OCI-LY1 (cell line): ENCODE data around the gene ACOT9.
"Not testable (repeated sequence)": the region's sequence is repeated elsewhere in the genome, so short reads cannot be mapped to it uniquely, and the experiment has no call there.

Experiments
- H2AFZ ChIP-seq: fragments of 200-600 bp; sonication (generic), shearing (Covaris generic); 2 replicates; pipeline ENCODE4 v1.6.0; 2014; ENCODE audit warnings: antibody characterized with exemption, mild to moderate bottlenecking, low read length
- H3F3A ChIP-seq: fragments of 200-600 bp; sonication (generic), shearing (Covaris generic); 2 replicates; pipeline ENCODE4 v1.6.0; 2014; ENCODE audit warnings: mild to moderate bottlenecking, antibody characterized with exemption, low read length, moderate library complexity; ENCODE audit not compliant: insufficient read depth
- H3K27ac ChIP-seq: fragments of 200-600 bp; sonication (generic); 2 replicates; pipeline ENCODE4 v1.5.1; 2014; ENCODE audit warnings: low read length, mixed run types, mild to moderate bottlenecking, low read depth; ENCODE audit not compliant: poor library complexity, severe bottlenecking
- H3K27me3 ChIP-seq: fragments of 200-600 bp; sonication (generic); 2 replicates; pipeline ENCODE4 v1.6.0; 2014; ENCODE audit warnings: antibody characterized with exemption, mild to moderate bottlenecking, low read length, moderate library complexity; ENCODE audit not compliant: insufficient read depth
- H3K36me3 ChIP-seq: fragments of 200-600 bp; sonication (generic); 2 replicates; pipeline ENCODE4 v1.6.1; 2014; ENCODE audit warnings: mild to moderate bottlenecking, antibody characterized with exemption, low read length, moderate library complexity, mixed read lengths; ENCODE audit not compliant: insufficient read depth
- H3K4me1 ChIP-seq: fragments of 200-600 bp; sonication (generic); 2 replicates; pipeline ENCODE4 v1.5.1; 2014; ENCODE audit warnings: mild to moderate bottlenecking, low read length, moderate library complexity; ENCODE audit not compliant: insufficient read depth, severe bottlenecking
- H3K4me2 ChIP-seq: fragments of 200-600 bp; sonication (generic), shearing (Covaris generic); 2 replicates; pipeline ENCODE4 v1.6.1; 2014; ENCODE audit warnings: low read length
- H3K4me3 ChIP-seq: fragments of 200-600 bp; sonication (generic); 2 replicates; pipeline ENCODE4 v1.5.1; 2014; ENCODE audit warnings: low read length, low read depth, mild to moderate bottlenecking, mixed read lengths; ENCODE audit not compliant: poor library complexity, severe bottlenecking
- H3K79me2 ChIP-seq: fragments of 200-600 bp; shearing (Covaris generic); 2 replicates; pipeline ENCODE4 v1.6.1; 2016; ENCODE audit warnings: mixed run types, low read length, mixed read lengths; ENCODE audit not compliant: insufficient read depth
- H3K9ac ChIP-seq: fragments of 200-600 bp; sonication (generic), shearing (Covaris generic); 2 replicates; pipeline ENCODE4 v1.6.1; 2014; ENCODE audit warnings: mild to moderate bottlenecking, low read length, mixed read lengths
- H3K9me2 ChIP-seq: fragments of 200-600 bp; sonication (generic), shearing (Covaris generic); 2 replicates; pipeline ENCODE4 v1.6.1; 2014; ENCODE audit warnings: low read depth, mild to moderate bottlenecking, low read length, mixed read lengths
- H3K9me3 ChIP-seq: fragments of 200-600 bp; shearing (Covaris generic); 2 replicates; pipeline ENCODE4 v1.6.1; 2014; ENCODE audit warnings: low read length, mixed read lengths
- H4K20me1 ChIP-seq: fragments of 200-600 bp; sonication (generic), shearing (Covaris generic); 2 replicates; pipeline ENCODE4 v1.6.0; 2016; ENCODE audit warnings: mild to moderate bottlenecking, low read length; ENCODE audit not compliant: insufficient read depth
- EZH2 ChIP-seq: fragments of 200-600 bp; sonication (generic), shearing (Covaris generic); IDR thresholded peaks from 2 replicates; pipeline ENCODE4 v1.8.0; 2017; ENCODE audit warnings: borderline replicate concordance, mixed run types, mild to moderate bottlenecking, antibody characterized with exemption, low read length, moderate library complexity, mixed read lengths
- TF ChIP-seq, protein P1 (sequence below): fragments of 200-600 bp; sonication (generic), shearing (Covaris generic); IDR thresholded peaks from 2 replicates; pipeline ENCODE4 v1.5.1; 2017; ENCODE audit warnings: mild to moderate bottlenecking, antibody characterized with exemption, low read length, moderate library complexity, mixed read lengths

The ACOT9 gene

DNA sequence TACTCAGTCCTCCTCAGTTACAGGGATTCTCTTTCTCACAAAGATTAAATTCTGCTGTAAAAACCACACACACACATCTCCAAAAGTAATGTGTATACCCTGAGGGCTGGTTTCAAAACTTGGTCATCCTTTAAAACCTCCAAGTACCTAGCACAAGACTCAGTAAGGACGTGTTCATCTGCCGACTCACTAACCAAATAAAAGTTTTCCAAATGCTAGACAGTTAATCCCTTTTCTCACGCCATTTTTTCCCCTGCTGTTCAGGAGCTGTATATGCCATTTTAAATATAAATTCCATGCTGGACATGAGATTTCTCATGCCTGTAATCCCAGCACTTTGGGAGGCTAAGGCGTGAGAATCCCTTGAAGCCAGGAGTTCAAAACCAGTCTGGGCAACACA, 35.9 kb upstream of the ACOT9 start:
- H3K27ac ChIP-seq: peak overlapping the region; percentile 28
- H3K9me2 ChIP-seq: no peaks in the 10 kb centered on the region
- no peaks in the 10 kb centered on the region for H3K27me3 ChIP-seq
- peaks cover 5% of the 10 kb centered on the region; the same call in 1 of the 2 replicates for H3K36me3 ChIP-seq
- no peak overlapping the region for H3K9ac ChIP-seq
- H3K79me2 ChIP-seq: no peaks in the 10 kb centered on the region
- TF ChIP-seq, protein P1, sequence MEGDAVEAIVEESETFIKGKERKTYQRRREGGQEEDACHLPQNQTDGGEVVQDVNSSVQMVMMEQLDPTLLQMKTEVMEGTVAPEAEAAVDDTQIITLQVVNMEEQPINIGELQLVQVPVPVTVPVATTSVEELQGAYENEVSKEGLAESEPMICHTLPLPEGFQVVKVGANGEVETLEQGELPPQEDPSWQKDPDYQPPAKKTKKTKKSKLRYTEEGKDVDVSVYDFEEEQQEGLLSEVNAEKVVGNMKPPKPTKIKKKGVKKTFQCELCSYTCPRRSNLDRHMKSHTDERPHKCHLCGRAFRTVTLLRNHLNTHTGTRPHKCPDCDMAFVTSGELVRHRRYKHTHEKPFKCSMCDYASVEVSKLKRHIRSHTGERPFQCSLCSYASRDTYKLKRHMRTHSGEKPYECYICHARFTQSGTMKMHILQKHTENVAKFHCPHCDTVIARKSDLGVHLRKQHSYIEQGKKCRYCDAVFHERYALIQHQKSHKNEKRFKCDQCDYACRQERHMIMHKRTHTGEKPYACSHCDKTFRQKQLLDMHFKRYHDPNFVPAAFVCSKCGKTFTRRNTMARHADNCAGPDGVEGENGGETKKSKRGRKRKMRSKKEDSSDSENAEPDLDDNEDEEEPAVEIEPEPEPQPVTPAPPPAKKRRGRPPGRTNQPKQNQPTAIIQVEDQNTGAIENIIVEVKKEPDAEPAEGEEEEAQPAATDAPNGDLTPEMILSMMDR: no peak
- TF ChIP-seq EZH2: no peak
- H3K4me1 ChIP-seq: peaks cover 25% of the 10 kb centered on the region
- no peaks in the 10 kb centered on the region for H3F3A ChIP-seq
- no peak overlapping the region for H3K4me2 ChIP-seq
- H3K9me3 ChIP-seq: no peaks in the 10 kb centered on the region
- H4K20me1 ChIP-seq: no peaks in the 10 kb centered on the region
- no peak overlapping the region for H2AFZ ChIP-seq
- H3K4me3 ChIP-seq: no peak overlapping the region

DNA sequence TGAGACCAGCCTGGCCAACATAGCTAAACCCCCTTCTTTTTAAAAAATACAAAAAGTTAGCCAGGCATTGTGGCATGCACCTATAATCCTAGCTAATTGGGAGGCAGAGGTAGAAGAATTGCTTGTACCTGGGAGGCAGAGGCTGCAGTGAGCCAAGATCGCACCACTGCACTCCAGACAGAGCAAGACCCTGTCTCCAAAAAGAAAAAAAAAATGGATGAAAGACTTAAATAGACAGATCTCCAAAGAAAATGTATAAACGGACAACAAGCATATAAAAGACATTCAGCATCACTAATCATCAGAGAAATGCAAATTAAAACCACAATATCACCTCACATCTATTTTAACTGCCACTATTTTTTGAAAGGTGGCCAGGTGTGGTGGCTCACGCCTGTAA, 33.3 kb upstream of the ACOT9 start:
- no peak overlapping the region for H3K27ac ChIP-seq
- no peaks in the 10 kb centered on the region for H3K9me2 ChIP-seq
- no peaks in the 10 kb centered on the region for H3K27me3 ChIP-seq
- H3K79me2 ChIP-seq: no peaks in the 10 kb centered on the region
- no peaks in the 10 kb centered on the region for H3K36me3 ChIP-seq
- H3K4me3 ChIP-seq: no peak overlapping the region
- no peaks in the 10 kb centered on the region for H3K9me3 ChIP-seq
- no peak overlapping the region for H3K4me2 ChIP-seq
- H3K9ac ChIP-seq: no peak overlapping the region
- H3K4me1 ChIP-seq: peaks cover 27% of the 10 kb centered on the region
- H3F3A ChIP-seq: no peaks in the 10 kb centered on the region
- TF ChIP-seq EZH2: no peak
- TF ChIP-seq, protein P1: no peak
- no peak overlapping the region for H2AFZ ChIP-seq
- no peaks in the 10 kb centered on the region for H4K20me1 ChIP-seq

DNA sequence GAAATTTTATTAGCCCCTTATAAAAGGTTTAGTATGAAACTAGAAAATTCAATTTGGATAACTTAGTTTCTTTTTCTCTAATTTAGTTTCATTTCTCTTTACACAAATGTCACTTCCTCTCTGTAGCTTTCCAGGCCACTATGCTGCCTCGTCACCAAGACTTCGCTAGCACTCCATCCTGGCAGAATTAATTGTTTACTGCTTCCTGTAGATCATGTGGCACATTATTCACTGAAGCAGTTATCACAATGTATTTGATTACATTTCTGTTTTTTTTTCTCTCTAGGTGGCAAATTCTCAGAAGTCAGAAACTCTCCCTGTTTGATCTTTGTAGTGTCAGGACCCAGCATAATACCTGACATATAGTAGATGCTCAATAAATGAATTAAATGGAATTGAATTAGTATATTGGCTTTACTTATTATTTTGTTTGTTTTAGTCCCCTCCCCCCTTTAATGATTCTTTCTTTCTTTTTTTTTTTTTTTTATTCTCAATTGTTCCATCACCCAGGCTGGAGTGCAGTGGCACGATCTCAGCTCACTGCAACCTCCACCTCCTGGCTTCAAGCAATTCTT, 30.6 kb upstream of the ACOT9 start:
- Histone ChIP-seq H3K79me2 (no peaks in the 10 kb centered on the region), H3K9me2 (no peaks in the 10 kb centered on the region), H3K9ac (peak overlapping the region; percentile 27; the same call in 1 of the 2 replicates), H3K27ac (peak overlapping the region; percentile 76), H3K27me3 (no peaks in the 10 kb centered on the region), H3K36me3 (no peaks in the 10 kb centered on the region), H3K4me2 (peak overlapping the region; percentile 41), H2AFZ (peak overlapping the region; percentile 96), H3F3A (no peaks in the 10 kb centered on the region), H3K4me1 (peaks cover 23% of the 10 kb centered on the region), H3K9me3 (no peaks in the 10 kb centered on the region), H4K20me1 (no peaks in the 10 kb centered on the region), H3K4me3 (peak overlapping the region; percentile 29)
- TF ChIP-seq, protein P1: no peak
- TF ChIP-seq EZH2: no peak

DNA sequence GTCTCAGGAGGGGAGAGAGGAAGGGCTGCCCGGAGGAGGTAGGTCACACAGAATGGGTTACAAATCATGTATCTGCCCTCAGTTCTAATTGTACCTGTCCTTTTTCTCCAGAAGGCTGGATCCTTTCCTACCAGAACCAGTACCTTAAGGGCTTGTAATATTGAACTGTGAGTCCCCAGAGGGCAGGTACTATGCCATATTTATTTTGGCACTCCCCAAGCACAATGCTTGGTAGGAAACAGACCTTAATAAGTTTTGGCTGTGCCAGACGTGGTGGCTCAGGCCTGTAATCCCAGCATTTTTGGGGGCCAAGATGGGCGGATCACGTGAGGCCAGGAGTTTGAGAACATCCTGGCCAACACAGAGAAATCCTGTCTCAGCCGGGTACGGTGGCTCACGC, 28.0 kb upstream of the ACOT9 start:
- H3K27me3 ChIP-seq, H3K9me3 ChIP-seq, H3K27ac ChIP-seq, H2AFZ ChIP-seq, H3K4me2 ChIP-seq, H3K79me2 ChIP-seq, H3K36me3 ChIP-seq, H4K20me1 ChIP-seq, H3F3A ChIP-seq, H3K9me2 ChIP-seq, H3K9ac ChIP-seq, H3K4me3 ChIP-seq: not testable (repeated sequence)
- H3K4me1 ChIP-seq: peaks cover 27% of the 10 kb centered on the region
